ENCODE results near the gene STRIT1.
"Not testable (repeated sequence)": the region's sequence is repeated elsewhere in the genome, so short reads cannot be mapped to it uniquely, and the experiment has no call there.

The STRIT1 gene

DNA sequence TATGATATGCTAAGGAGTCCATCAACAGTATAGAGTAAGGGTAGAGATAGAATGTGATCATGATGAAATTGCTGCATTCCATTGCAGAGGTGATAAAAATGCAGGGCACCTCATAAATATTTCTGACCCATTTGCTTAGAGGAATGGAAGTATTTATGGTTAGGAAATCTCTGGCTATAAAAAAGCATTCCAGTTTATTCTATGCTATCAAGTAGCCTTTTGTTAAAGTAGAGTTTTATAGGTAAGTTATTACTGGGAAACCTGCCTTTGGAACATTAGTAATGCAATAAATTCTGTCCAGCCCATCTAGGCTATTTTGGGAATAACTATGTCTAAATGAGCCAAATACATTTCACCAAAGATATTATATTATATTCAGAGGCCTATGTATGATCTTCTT is 19.8 kb upstream of the STRIT1 start:
- DNase-seq (ENCODE audit: low spot score) = no peak

DNA sequence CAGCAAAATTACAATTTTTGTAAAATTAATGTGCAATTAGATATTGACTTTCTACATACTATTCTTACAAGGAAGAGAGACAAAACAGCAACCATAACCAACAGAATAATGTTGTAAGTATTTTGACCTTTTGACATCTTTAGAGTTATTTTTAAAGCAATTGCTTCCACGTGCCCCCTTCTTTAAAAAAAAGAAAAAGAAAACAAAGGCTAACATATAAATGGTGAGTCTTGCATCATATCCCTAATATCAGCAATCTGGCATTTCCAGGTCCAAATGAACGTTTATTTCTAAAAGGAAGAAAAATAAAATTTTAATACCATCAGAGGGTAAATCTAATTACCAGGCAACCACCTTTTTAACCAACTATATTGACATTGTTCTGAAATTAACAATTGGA is 19.3 kb upstream of the STRIT1 start:
- no peak for DNase-seq (ENCODE audit: low spot score)

DNA sequence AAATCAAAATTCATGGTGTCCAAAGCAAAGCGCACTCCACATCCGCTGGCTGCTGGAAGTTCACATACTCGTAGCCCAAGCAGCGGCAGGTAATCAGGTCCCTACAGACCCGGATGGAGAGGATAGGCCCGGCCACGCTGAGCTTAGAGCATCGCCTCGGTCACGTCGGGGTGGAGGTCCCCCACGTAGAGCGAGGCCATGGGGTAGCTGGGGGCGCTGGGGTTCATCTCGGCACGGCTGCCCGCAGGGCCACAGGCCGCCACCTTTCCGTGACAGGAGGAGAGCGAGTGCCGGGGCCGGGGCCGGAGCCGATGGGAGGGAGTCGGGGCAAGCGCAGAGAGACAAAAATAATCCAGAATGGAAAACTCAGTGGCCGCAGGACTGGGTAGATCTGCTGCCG is 16.1 kb upstream of the STRIT1 start:
- DNase-seq (ENCODE audit: low spot score) = no peak

DNA sequence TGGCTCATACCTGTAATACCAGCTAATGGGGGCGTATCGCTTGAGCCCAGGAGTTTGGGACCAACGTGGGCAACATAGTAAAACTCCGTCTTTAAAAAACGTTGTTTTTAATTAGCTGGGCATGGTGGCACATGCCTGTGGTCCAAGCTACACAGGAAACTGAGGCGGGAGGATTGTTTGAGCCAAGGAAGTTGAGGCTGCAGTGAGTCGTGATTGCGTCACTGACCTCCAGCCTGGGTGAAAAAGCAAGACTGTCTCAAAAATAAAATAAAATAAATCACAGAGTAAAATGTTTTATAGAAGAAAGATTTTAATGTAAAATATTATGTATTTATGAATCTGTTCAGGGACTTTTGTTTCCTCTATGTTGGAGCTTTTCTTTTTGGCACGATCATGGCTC is 15.3 kb upstream of the STRIT1 start:
- no peak for DNase-seq (ENCODE audit: low spot score)

DNA sequence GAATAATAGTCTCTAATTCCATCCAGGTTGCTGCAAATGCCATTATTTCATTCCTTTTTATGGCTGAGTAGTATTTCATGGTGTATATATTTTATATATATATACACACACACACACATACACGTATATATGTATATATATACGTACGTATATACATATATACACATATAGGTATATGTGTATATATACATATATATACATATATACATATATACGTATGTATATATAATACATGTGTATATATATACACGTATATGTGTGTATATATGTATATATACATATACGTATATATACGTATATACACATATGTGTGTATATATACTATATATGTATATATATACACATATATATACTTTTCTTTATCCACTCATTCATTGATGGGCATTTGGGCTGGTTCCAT is 13.7 kb upstream of the STRIT1 start:
- DNase-seq (ENCODE audit: low spot score) = no peak

DNA sequence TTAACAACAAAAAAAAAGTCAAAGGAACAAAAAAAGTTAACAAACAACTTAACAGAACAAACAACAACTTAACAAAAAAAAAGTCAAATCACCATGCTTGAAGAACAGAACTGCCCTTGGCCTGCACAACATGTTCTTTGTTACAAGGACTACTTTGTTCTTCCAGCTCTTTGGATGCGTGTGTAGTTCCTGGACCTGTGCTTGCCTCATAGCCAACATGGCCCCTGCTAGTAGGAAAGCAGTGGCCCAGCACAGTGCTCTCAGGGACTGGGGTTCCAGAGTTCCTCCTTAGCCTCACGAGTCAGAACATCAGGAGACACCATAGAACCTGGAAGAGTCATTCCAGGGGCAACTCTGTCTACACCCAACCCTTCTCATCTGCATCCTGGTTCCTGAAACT is 10.9 kb upstream of the STRIT1 start:
- DNase-seq (ENCODE audit: low spot score) = no peak

DNA sequence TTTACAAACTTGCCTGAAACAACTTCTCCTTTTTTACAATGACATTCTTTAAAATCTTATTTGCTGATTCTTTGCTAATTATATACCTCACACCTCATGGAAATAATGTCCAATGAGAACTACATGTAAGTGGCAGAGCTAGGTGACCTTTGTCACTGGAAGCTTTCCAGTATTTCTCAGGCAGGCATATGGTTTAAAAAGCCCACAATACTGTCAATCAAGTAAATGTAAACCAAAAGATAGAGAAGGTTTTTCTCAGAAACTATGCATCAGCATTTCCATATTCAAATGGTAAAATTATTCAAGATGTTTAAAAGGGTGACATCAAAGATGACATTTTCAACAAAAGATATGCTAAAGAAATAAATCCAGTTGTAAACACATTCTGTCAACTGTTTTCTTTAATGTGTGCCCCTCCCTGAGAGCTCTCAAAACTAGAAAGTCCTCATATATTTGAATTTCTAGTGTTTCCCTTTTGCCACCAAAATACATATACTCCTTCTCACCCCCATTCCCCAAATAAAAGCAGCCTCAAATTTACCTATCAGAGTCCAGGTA is 10.1 kb upstream of the STRIT1 start:
- no peak for DNase-seq (ENCODE audit: low spot score)

DNA sequence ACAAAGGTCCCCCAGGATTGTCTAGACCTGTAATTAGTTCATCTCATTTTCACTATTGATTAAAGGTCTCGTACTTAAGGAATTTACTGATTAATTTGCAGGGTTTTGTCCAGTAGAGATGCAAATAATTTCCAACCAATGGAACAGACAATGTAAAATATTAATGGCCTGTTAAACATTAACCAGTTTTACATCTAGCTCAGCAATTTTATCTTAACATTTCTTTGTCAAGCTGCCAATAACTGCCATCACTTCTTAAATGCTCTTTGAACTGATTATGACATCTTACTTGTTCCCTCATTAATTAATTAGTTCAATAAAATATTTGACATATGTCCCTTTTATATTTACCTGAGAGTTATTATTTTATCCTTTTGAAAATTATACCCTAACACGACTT is 9.4 kb upstream of the STRIT1 start:
- no peak for DNase-seq (ENCODE audit: low spot score)

DNA sequence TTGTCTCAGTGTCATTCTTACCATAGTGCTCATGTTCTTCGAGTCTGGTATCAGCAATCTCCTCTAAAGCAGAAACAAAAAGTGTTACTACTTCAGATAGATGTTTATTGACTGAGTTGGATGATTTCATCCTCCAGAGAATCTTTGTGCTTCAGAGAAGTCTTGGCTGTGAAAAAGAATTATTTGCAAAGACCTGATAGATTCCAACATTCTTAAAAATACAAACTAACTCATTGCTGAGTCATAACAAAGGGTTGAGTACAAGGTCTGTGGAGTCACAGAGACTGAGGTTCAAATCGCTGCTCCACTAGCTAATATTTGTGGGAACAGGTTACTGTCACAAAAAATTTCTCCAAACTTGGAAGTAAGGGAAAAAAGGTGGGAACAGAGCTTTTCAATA is 9.0 kb upstream of the STRIT1 start:
- no peak for DNase-seq (ENCODE audit: low spot score)

DNA sequence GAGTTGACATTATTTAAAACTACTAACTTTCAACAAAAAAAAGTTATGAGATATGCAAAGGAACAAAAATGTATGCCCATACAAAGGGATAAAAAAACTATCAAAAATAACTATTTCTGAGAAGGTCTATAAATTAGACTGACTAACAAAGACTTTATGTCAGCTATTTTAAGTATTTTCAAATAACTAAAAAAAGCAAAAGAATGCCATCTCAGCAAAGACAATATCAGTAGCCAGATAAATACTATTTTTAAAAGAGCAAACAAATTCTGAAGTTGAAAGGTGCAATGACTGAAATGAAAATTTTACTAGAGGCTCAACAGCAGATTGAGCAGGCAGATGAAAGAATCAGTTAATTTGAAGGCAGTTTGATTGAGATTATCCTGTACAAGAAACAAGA is 3.6 kb upstream of the STRIT1 start:
- no peak for DNase-seq (ENCODE audit: low spot score)

DNA sequence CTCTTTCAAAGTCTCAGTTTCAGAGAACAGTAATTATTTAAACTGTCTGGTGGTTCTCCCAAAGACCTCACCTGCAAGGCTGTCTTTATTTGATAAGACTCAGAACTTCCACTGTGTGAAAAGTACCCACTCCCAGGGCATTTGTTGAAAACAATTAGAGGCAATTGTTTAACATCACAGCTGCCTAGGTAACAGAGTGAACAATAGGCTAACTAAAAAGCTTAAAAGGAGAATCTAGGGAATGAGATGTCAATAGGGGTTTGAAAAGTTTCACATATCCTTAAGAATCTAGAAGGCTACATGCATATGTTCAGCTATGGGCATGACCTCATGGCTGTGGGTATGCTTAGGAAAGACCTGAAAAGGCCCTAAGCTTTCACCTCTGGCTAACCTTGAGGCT is 2.9 kb upstream of the STRIT1 start:
- DNase-seq (ENCODE audit: low spot score) = no peak

DNA sequence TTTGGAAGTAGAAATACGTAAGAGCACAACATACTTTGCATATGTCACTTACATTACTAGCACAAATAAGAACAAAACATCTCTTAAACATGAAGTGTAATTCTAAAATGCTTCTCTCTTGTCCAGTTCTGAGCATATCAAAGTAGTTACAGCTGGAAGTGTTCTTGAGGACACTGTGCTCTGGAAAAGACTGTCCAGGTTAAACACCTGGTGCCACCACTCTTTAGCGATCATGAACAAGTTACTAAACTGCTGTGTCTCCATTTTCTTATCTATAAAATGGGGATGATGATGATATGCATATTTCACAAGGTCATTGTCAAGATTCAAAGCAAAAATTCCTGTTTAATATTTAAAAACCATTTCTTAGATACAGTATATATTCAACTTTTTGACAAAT is 790 bp downstream of the STRIT1 start:
- no peak for DNase-seq (ENCODE audit: low spot score)

DNA sequence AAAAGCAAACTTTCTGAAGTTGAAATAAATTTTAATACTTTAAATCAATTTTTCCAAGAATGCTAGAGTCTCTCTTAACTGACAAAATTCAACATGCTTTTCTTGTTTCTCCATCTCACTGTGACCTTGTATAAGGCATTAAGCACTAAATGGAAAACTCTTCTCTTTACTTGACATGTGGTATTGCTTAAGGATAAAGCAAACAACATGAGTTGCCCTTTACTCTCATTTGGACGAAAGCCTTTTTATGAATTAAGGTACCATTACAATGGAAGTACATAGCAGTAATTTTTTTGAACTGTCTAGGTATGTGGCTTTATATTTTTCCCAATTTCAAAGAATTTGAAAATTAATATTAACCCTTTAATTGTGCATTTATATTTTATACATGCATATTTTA is 1.4 kb downstream of the STRIT1 start:
- DNase-seq (ENCODE audit: low spot score) = no peak

DNA sequence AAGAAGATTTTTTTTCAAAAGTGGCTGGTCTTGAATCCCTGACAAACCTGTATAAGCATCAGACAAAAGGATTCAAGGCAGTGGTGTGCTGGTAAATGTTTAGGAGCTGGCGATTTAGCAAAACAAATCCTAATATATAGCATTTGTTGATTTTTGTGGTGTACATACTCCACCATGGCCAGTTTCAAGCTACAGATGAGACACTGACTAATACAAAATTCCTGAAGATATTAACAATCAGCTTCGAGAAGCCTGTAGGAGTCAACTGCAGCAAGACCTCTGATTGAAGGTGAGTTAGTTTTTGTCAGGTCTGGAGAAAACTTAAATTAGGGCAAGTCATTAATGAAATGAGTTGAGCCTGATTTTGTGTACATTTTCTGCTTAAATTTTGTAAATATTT is 6.7 kb downstream of the STRIT1 start:
- no peak for DNase-seq (ENCODE audit: low spot score)

DNA sequence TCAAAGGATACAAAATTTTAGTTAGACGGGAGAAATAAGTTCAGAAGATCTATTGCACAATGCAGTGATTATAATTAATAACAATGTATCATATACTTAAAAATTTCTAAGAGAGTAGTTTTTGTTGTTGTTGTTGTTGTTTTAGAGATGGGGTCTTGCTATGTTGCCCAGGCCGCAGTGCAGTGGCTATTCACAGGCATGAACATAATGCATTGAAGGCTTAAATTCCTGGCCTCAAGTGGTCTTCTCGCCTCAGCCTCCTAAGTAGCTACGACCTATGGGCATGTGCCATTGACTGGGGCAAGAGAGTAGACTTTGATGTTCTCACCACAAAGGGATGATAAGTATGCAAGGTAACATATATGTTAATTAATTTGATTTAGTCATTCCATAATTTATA is 7.5 kb downstream of the STRIT1 start:
- no peak for DNase-seq (ENCODE audit: low spot score)

DNA sequence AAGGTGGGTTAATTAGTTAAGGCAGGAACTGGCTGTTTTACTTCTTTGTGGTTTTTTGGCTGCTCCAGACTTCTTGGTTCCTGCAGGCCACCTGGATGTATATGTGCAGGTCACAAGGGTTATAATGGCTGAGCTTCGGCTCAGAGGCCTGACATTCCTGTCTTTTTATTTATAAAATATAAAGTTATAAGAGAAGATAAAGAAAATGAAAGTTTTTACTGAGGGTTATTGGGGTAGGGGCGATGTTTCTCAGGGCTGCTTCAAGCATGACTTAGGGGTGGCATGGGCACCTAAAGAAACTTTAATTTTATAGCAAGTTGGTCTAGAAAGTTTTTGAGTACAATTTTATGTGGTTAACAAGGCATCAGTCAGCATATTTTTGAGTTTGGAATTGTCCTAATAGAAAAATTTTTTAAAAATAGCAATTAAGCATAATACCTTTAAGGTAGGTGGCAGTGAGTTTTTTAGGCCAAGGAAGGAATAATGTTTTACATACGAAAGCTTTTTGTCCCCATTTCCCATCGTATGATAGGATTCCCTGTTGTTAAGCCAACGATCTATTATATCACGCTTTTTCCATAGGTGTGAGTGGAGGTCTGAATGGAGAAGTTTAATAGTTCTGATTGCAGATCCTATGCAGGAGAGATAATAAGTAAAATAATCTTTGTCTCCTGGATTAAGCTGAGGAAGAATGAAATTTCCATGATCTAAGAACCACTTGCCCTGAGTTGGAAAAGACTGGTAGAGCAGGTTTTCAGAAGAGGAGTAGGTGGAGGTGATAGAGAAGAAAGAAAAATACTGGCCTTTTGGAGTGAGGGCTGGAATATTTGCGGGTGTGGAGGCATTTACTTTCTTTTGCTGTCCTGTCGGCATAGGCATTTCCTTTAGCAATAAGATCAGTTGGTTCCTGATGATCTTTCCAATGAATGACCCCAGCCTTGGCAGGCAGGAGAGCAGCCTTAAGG is 10.1 kb downstream of the STRIT1 start:
- no peak for DNase-seq (ENCODE audit: low spot score)

DNA sequence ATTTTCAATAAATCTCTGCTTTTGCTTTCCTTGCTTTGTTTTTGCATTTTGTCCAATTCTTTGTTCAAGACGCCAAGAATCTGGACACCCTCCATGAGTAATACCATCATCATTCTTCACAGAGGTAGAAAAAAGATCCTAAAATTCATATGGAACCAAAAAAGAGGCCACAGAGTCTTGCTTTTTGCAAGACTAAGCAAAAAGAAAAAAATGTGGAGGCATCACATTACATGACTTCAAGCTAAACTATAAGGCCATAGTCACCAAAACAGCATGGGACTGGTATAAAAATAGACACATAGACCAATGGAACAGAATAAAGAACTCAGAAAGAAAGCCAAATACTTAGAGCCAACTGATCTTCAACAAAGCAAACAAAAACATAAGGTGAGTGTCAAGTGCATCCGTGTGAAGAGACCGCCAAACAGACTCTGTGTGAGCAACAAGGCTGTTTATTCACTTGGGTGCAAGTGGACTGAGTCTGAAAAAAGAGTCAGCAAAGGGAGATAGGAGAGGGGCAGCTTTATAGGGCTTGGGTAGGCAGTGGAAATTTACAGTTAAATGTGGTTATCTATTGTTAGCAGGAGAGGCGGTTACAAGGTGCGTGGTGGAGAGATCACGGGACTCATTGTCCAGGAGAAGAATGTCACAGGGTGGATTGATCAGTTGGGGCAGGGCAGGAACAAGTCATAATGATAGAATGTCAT is 10.9 kb downstream of the STRIT1 start:
- no peak for DNase-seq (ENCODE audit: low spot score)

DNA sequence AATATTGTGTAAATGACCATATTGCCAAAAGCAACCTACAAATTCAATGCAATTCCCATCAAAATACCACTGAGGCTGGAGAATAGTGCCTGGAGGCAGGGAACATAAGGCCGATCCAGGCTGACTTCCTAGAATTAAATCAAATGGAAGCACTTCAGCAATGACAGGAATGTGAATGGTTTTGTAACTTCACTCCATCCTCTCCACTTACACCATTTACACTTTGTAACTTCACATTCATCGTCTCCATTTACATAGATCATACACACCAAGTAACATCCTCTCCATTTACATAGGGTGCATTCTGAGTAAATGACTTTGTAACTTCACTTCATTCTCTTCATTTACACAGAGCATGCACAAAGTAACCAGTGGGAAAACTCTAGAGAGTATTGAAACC is 11.6 kb downstream of the STRIT1 start:
- no peak for DNase-seq (ENCODE audit: low spot score)

DNA sequence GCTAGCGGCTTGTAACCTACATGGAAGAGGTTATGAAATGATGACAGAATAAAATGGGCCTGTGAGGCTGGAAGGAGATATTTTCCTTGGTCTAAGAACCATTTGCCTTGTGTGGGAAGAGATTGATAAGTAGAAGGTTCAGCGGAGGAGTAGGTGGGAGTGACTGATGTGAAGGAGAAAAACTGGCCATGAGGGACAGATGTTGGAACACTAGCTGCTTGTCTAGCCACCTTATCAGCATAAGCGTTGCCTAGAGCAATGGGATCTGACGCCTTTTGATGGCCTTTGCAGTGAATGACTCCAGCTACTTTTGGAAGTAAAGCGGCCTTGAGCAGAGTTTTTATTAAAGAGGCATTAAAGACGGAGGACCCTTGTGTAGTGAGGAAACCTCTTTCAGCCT is 17.4 kb downstream of the STRIT1 start:
- not testable (repeated sequence) for DNase-seq (ENCODE audit: low spot score)

DNA sequence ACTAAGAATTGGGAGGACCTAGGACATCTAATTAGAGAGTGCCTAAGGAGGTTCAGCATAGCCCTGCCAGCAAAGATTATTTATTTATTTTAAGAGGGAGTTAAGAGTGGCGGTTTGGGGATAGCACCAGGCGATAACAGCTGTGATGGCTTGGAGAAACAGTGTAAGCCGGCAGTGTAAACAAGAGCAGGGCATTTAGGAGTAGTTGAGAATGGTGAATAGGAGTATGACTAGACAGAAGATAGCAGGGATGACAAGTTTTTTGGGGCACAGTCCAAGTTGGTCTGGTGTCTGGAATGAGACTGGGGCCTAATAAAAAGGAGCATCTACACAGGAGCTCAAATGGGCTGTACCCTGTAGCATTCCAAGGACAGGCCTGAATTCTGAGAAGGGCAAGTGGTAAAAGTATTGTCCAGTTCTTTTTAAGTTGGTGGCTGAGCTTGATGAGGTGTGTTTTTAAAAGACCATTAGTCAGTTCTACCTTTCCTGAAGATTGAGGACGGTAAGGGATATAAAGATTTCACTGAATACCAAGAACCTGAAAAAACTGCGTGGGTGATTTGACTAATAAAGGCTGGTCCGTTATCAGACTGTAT is 18.2 kb downstream of the STRIT1 start:
- DNase-seq (ENCODE audit: low spot score) = not testable (repeated sequence)

DNA sequence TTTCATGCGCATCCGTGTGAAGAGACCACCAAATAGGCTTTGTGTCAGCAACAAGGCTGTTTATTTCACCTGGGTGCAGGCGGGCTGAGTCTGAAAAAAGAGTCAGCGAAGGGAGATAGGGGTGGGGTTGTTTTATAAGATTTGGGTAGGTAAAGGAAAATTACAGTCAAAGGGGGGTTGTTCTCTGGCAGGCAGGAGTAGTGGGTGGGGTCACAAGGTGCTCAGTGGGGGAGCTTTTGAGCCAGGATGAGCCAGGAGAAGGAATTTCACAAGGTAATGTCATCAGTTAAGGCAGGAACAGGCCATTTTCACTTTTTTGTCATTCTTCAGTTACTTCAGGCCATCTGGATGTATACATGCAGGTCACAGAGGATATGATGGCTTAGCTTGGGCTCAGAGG is 19.0 kb downstream of the STRIT1 start:
- not testable (repeated sequence) for DNase-seq (ENCODE audit: low spot score)

DNA sequence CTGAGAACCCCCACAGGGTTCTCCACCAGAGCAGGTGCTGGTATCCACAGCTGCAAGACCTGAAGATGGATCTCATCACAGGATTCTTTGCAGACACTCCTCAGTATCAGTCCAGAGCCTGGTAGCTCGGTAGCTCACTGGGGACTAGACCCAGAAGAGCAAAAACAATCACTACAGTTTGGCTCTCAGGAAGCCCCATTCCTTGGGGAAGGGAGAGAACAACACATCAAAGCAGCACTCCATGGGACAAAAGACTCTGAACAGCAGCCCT is 22.2 kb downstream of the STRIT1 start:
- no peak for DNase-seq (ENCODE audit: low spot score)

Measured in left forelimb (tissue), 1 donor.